ENCODE data around the gene TCFL5. TPM values are rescaled to one million over a fixed set of nuclear protein-coding genes. Genes with fewer than 3 reads are reported as not detected.

The TCFL5 gene
- total and polyA plus RNA-seq, 12 donors = 3.5 to 12.0 (median 5.5) TPM

DNA sequence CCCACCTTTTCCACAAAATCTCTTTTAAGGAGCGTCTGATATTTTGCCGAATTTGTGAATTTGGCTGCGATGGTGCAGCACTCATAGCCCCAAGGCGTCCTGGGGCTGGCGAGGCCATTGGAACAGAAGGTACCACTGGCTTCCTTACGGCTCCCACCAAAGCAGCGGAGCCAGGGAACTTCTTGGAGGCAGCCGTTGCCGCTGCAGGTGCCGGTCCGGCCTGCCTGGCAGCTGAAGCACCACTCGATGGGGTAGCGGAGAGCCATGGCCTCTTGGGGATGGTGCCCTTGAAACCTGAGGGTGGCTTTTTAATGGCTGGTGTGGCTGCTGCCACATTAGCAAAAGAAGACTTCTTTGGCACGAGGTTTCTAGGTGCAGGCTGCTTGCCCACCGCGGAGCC is 34.9 kb upstream of the TCFL5 start:
- TF ChIP-seq, protein P1, sequence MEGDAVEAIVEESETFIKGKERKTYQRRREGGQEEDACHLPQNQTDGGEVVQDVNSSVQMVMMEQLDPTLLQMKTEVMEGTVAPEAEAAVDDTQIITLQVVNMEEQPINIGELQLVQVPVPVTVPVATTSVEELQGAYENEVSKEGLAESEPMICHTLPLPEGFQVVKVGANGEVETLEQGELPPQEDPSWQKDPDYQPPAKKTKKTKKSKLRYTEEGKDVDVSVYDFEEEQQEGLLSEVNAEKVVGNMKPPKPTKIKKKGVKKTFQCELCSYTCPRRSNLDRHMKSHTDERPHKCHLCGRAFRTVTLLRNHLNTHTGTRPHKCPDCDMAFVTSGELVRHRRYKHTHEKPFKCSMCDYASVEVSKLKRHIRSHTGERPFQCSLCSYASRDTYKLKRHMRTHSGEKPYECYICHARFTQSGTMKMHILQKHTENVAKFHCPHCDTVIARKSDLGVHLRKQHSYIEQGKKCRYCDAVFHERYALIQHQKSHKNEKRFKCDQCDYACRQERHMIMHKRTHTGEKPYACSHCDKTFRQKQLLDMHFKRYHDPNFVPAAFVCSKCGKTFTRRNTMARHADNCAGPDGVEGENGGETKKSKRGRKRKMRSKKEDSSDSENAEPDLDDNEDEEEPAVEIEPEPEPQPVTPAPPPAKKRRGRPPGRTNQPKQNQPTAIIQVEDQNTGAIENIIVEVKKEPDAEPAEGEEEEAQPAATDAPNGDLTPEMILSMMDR (IDR thresholded peaks at IDR 0.05) = no peak
- TF ChIP-seq POLR2A (IDR thresholded peaks at IDR 0.05) = no peak
- intact Hi-C loops (cut with DNase I) = loop anchor here in 1 of 2 donors (10.0 kb wide), 1 partner anchor 108 kb away; the partner anchor contains the start of gene BHLHE23
- no peak for DNase-seq
- H3K9me3 ChIP-seq (replicated peaks in 1 of 3) = no peaks in the 10 kb centered on the region
- 94 to 97% (median 95%) methylated on average over 12 to 16 of the region's 16 CpGs for WGBS, 4 donors
- H3K4me1 ChIP-seq (replicated peaks in 1 of 2) = peaks cover 0 to 18% of the 10 kb centered on the region in 2 donors
- H3K36me3 ChIP-seq (replicated peaks in 1 of 2) = peaks cover 0 to 60% of the 10 kb centered on the region in 2 donors
- H3K4me3 ChIP-seq = no peak overlapping the region
- H3K27me3 ChIP-seq = no peaks in the 10 kb centered on the region
- H3K27ac ChIP-seq = no peak overlapping the region

DNA sequence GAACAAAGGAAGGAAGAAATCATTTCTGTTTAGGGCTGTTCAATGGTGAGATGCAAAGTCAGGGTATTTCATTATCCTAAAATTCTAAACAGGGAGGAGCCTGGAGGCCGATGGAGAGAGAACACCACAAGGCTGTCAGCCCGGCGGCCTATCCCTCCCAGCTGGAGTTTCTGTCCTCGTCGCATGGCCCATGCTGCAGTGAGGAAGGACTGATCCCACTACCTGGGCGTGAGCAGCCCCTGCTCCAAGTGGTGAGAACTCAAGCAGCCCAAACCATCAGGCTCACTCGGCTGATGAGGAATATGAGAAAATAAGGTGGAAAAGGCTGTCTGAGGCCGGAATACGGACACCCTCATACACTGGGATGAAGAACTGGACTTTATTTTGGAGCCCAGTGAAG is 33.9 kb upstream of the TCFL5 start:
- TF ChIP-seq, protein P1 (IDR thresholded peaks at IDR 0.05) = no peak
- TF ChIP-seq POLR2A (IDR thresholded peaks at IDR 0.05) = no peak
- H3K27me3 ChIP-seq = no peaks in the 10 kb centered on the region
- H3K9me3 ChIP-seq (replicated peaks in 1 of 3) = no peaks in the 10 kb centered on the region
- intact Hi-C loops (cut with DNase I) = loop anchor here in 1 of 2 donors (10.0 kb wide), 1 partner anchor 109 kb away; the partner anchor contains the start of gene BHLHE23
- H3K4me1 ChIP-seq (replicated peaks in 1 of 2) = peaks cover 0 to 14% of the 10 kb centered on the region in 2 donors
- DNase-seq = no peak
- no peak overlapping the region for H3K27ac ChIP-seq
- WGBS, 4 donors = 89 to 91% (median 90%) methylated on average over 9 of the region's 9 CpGs
- H3K36me3 ChIP-seq (replicated peaks in 1 of 2) = peaks cover 0 to 63% of the 10 kb centered on the region in 2 donors
- no peak overlapping the region for H3K4me3 ChIP-seq

DNA sequence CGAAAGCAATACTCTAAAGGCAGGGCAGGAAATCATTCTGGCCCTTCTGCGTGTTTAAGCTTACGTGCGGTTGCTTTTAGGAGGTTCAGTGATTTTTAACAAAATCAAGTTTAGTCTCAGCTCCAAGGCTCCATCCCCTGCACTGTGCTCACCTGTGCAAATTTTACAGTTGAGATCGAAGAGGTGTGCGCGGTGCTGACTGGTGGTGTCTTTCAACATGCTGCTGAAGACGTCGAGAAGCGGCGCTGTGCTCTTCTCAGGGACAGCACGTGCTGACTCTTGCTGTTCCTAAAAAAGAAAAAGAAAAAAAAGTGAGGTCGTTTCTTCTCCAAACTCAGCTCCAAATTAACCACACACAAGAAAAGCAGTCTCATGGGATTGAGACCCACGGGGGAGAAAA is 32.6 kb upstream of the TCFL5 start:
- peaks cover 0 to 1% of the 10 kb centered on the region in 2 donors for H3K4me1 ChIP-seq (replicated peaks in 1 of 2)
- H3K36me3 ChIP-seq (replicated peaks in 1 of 2) = peaks cover 0 to 76% of the 10 kb centered on the region in 2 donors
- no peak overlapping the region for H3K27ac ChIP-seq
- no peaks in the 10 kb centered on the region for H3K27me3 ChIP-seq
- no peak for TF ChIP-seq POLR2A (IDR thresholded peaks at IDR 0.05)
- TF ChIP-seq, protein P1 (IDR thresholded peaks at IDR 0.05) = no peak
- intact Hi-C loops (cut with DNase I) = loop anchor here in 1 of 2 donors (10.0 kb wide), 1 partner anchor 111 kb away; the partner anchor contains the start of gene BHLHE23
- DNase-seq = no peak
- H3K9me3 ChIP-seq (replicated peaks in 1 of 3) = no peaks in the 10 kb centered on the region
- no peak overlapping the region for H3K4me3 ChIP-seq
- 89 to 94% (median 91%) methylated on average over 14 of the region's 14 CpGs for WGBS, 4 donors

DNA sequence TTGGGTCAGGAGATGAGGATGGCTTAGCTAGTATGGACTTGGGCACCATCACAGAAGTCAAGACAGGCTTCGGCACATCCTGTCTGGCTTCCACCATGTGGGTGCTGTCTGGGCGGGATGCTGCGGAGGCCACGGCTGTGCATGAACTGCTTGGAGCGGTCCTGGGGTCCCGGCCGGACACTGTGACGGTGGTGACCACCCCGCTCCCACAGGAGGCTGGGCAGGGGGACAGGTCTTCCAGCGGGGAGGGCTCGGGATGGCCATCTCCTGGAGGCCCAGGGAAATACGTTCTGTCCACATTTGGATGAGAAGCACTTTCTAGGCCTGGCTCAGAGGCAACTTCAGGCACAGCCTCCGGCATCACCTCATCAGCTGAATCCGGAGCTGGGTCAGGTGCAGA is 32.1 kb upstream of the TCFL5 start:
- WGBS, 4 donors = 93 to 97% (median 94%) methylated on average over 7 to 14 of the region's 14 CpGs
- intact Hi-C loops (cut with DNase I) = loop anchor here in 1 of 2 donors (10.0 kb wide), 1 partner anchor 111 kb away; the partner anchor contains the start of gene BHLHE23
- TF ChIP-seq POLR2A (IDR thresholded peaks at IDR 0.05) = no peak
- TF ChIP-seq, protein P1 (IDR thresholded peaks at IDR 0.05) = no peak
- H3K4me1 ChIP-seq (replicated peaks in 1 of 2) = no peaks in the 10 kb centered on the region
- no peaks in the 10 kb centered on the region for H3K27me3 ChIP-seq
- peaks cover 0 to 81% of the 10 kb centered on the region in 2 donors for H3K36me3 ChIP-seq (replicated peaks in 1 of 2)
- H3K27ac ChIP-seq = no peak overlapping the region
- no peaks in the 10 kb centered on the region for H3K9me3 ChIP-seq (replicated peaks in 1 of 3)
- no peak for DNase-seq
- H3K4me3 ChIP-seq = no peak overlapping the region

Measured in adrenal gland (tissue), 12 donors.